GM12892 (cell line): ENCODE results near the gene FNDC1.

Source experiments
- POLR2A ChIP-seq: IDR thresholded peaks from 2 replicates; pipeline ENCODE4 v1.6.1; 2011; ENCODE audit warnings: low read depth, low read length, control low read depth
- TAF1 ChIP-seq: IDR thresholded peaks from 2 replicates; pipeline ENCODE4 v1.6.1; 2011; ENCODE audit warnings: low read depth, mild to moderate bottlenecking, control low read depth, low read length, borderline replicate concordance

- TF ChIP-seq TAF1 (no peak), POLR2A (no peak)
These were observed 31.5 kb upstream of the FNDC1 start for GRCh38 chr6:159137676-159138075.
